HT1080 (cell line): Measurements from ENCODE around the gene CXCR4. TPM values are rescaled to one million over a fixed set of nuclear protein-coding genes. Genes with fewer than 3 reads are reported as not detected.
"Not testable (repeated sequence)": the region's sequence is repeated elsewhere in the genome, so short reads cannot be mapped to it uniquely, and the experiment has no call there.

Source experiments
- DNase-seq: peaks from one replicate; pipeline ENCODE4 v3.0.0-alpha.2; 2015; ENCODE audit warnings: low read depth
- total RNA-seq: library from RNA; depleted of rRNA; stranded (reverse); fragments of >200 nt; shearing (Covaris generic); gene quantifications from 2 replicates; pipeline ENCODE4 v1.2.3, GENCODE V29; 2014

The CXCR4 gene
- total RNA-seq, 1 experiment from 2014 or later: not detected

DNA sequence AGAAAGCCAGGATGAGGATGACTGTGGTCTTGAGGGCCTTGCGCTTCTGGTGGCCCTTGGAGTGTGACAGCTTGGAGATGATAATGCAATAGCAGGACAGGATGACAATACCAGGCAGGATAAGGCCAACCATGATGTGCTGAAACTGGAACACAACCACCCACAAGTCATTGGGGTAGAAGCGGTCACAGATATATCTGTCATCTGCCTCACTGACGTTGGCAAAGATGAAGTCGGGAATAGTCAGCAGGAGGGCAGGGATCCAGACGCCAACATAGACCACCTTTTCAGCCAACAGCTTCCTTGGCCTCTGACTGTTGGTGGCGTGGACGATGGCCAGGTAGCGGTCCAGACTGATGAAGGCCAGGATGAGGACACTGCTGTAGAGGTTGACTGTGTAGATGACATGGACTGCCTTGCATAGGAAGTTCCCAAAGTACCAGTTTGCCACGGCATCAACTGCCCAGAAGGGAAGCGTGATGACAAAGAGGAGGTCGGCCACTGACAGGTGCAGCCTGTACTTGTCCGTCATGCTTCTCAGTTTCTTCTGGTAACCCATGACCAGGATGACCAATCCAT is 2.7 kb downstream of the CXCR4 start:
- DNase-seq: no peak

GRCh38 chr2:136114382-136114781 is 3.6 kb downstream of the CXCR4 start:
- DNase-seq: no peak

GRCh38 chr2:136113209-136113971 is 4.6 kb downstream of the CXCR4 start:
- DNase-seq: no peak

DNA sequence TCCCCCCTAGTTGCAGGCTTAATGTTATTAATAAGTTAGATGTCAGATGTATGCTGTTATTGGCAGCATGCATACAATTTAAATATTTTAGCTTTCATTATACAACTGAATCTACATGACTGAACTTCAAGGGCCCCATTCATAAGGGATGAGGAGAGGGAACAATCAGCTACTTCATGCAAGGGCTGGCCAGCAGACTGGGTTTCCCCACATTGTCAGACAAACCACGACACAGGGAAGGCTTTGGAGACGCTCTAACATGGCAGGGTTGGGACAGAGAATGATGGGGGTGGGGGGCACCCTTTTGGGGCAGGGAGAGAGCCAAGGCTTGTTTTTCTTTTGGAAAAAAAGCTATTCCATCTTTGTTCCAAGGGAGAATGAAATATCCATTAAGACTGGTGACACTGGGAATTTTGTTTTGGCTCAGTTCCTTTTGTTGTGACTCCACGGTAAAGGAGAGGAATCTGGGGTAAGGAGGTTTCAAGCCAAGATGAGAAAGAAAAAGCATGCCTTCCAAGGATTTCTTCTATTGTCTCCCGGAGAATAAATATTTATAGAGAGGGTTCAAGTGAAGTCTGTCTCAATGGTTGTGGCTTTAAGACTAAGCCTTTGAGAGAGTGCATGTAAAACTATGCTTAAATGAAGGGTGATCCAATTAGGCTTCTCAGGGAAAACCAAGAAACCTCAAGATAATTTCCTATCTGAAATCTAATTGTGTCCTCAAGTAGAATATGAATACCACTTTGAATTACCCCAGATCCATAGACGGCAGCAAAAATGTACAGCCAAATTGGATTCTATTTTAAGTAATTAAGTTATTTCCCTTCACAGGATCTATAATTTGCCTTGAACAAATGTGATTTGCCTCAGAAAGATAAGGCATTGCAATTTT is 5.4 kb downstream of the CXCR4 start:
- DNase-seq: no peak

- DNase-seq: no peak
These were observed 6.2 kb downstream of the CXCR4 start for GRCh38 chr2:136111711-136112110.

- no peak for DNase-seq
These were observed 7.4 kb downstream of the CXCR4 start for GRCh38 chr2:136110526-136110925.

- DNase-seq: no peak
These were observed 9.5 kb downstream of the CXCR4 start for GRCh38 chr2:136108463-136108862.

GRCh38 chr2:136107051-136108033 is 10.6 kb downstream of the CXCR4 start:
- DNase-seq: no peak

DNA sequence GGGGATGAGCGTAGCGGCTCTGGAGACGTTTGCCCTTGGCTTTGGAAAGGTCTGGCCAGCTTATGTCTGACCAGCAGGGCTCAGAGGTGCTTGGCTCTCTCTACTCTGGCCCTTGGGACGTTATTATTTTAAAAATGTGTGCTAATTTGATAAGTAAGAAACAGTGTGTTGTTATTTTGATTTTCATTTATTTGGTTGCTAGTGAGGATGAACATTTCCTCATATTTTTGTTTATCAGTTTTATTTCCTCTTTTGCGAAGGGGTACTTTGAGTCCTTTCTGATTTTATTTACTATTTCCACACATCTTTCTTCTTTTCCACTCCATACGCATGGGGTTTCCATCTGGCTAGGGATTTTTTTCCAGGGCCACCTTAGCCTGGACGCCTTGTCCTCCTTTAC is 11.4 kb downstream of the CXCR4 start:
- DNase-seq: no peak

DNA sequence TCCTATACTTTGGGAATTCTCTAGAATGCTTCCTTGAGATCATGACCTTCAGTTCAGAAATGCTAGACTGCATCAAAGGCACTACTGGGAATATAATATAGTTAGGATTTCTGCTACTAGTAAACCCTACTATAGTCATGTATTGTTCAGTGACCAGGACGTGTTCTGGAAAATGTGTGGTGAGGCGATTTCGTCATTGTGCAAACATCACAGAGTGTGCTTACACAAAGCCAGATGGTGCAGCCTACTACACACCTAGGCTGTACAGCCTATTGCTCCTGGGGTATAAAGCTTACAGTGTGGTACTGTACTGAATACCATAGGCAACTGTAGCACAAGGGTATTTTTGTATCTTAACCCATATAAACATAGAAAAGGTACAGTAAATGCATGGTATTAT is 13.0 kb downstream of the CXCR4 start:
- no peak for DNase-seq

- DNase-seq: no peak
These were observed 16.9 kb downstream of the CXCR4 start for GRCh38 chr2:136101042-136101441.

GRCh38 chr2:136098441-136098840 is 19.5 kb downstream of the CXCR4 start:
- DNase-seq: no peak

DNA sequence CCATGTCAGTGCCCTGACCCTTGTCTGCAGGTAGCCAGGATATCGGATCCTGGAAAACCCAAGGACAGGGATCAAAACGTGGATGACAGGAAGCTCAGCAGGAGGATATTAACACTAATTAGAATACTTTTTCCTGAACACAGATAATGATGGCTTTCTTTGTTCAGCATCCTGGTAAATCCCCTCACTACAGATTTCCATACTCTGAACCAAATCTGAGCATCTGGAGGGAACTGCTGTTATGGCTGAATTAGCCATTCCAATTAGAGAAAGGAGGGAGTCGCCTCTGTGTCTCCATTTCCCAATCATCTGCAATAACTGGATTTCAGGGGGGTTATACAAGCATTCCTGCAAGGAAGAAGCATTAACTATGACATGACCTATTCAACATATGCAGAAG is 24.4 kb downstream of the CXCR4 start:
- no peak for DNase-seq

- DNase-seq: no peak
These were observed 26.1 kb downstream of the CXCR4 start for GRCh38 chr2:136091899-136092298.

GRCh38 chr2:136087901-136088460 is 30.0 kb downstream of the CXCR4 start:
- not testable (repeated sequence) for DNase-seq

GRCh38 chr2:136086253-136087016 is 31.5 kb downstream of the CXCR4 start:
- DNase-seq: no peak

DNA sequence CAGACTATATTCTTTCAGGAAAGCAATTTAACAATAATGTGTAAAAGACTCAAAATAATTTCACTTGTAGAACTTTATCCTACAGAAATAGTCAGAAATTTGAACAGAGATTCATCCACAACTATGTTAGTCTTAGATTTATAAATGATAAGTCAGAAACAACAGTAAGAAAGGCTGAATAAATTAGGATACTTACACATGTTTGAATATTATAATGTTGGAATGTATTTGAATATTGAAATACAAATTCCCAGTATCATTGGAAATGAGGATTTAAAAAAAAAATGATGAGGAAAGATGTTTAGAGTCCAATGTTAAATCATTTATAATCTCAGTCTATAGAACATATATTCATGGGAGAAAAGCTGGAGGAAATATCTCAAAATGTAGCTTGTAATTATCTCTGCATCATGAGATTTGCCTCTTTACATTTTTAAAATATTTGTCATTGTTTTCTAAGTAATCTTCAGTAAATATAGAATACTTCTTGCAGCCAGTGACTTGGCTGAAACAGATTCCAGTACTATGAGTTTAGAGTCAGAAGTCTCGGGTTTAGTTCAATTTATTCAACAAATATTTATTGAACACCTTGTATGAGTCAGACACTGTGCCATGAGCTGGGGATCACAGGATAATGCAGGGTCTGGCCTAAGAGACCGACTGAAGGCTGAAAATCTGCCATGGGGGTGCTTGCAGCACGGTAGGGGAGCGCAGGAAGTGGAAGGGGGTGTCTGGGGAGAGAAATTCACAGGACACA is 32.3 kb downstream of the CXCR4 start:
- DNase-seq: no peak

DNA sequence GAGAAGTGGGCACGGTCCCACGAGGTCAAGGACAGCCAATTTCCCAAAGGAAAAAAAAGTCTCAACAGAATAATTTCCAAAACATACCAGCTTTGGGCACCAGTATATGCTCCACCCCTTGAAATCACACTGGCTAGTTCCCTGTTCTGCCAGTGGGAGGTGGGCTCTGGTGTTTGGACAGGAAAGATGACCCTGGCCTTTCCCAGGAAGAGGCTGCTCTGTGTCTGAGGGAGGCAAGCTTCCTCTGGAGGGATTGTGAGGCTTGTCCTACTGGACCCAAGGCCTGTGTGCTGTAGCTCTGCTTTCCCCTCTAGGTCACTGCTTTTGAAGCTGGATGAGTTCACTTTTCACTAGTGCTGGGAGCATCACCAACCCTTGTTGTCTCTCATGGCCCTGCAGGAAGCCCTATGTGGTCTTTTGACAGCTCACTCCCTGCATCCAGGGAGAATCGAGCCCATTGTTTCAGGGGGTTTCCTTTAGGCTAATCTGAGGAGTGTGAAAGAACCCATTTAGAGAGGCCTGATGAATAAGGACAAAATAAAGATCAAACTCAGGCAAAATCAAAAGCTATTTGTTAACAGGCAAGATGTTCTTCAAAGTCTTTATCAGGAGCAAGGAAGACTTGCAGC is 36.3 kb downstream of the CXCR4 start:
- DNase-seq: no peak

- DNase-seq: no peak
These were observed 37.8 kb downstream of the CXCR4 start for GRCh38 chr2:136080114-136080513.
